Smooth muscle cell (in vitro differentiated cells): Measurements from ENCODE around the gene TOB1. TPM values are rescaled to one million over a fixed set of nuclear protein-coding genes. Genes with fewer than 3 reads are reported as not detected.

Source experiments
- DNase-seq: peaks from one replicate; lab custom pipeline; 2025; ENCODE audit not compliant: unreplicated experiment; lab: John Stamatoyannopoulos, UW
- H2AFZ ChIP-seq: fragments of 200-600 bp; sonication (generic); 2 replicates; pipeline ENCODE4 v1.6.0; 2016; ENCODE audit warnings: antibody characterized with exemption, low read depth, mild to moderate bottlenecking
- H3F3A ChIP-seq: fragments of 200-600 bp; sonication (generic); 2 replicates; pipeline ENCODE4 v1.6.0; 2017; ENCODE audit warnings: antibody characterized with exemption, low read depth
- H3K27ac ChIP-seq: fragments of 200-600 bp; sonication (generic); 2 replicates; pipeline ENCODE4 v1.5.1; 2016; ENCODE audit warnings: low read depth, mild to moderate bottlenecking
- H3K27me3 ChIP-seq: fragments of 200-600 bp; sonication (generic); 2 replicates; pipeline ENCODE4 v1.6.1; 2016; ENCODE audit warnings: low read depth, mild to moderate bottlenecking
- H3K36me3 ChIP-seq: fragments of 200-600 bp; sonication (generic); 2 replicates; pipeline ENCODE4 v1.5.1; 2016; ENCODE audit warnings: low read depth
- H3K4me1 ChIP-seq: fragments of 200-600 bp; sonication (generic); 2 replicates; pipeline ENCODE4 v1.5.1; 2016; ENCODE audit warnings: low read depth
- H3K4me2 ChIP-seq: fragments of 200-600 bp; sonication (generic); 2 replicates; pipeline ENCODE4 v1.6.0; 2016; ENCODE audit warnings: mild to moderate bottlenecking
- H3K4me3 ChIP-seq: fragments of 200-600 bp; sonication (generic); 2 replicates; pipeline ENCODE4 v1.5.1; 2016; ENCODE audit warnings: mild to moderate bottlenecking
- H3K79me2 ChIP-seq: fragments of 200-600 bp; sonication (generic); 2 replicates; pipeline ENCODE4 v1.6.0; 2016; ENCODE audit warnings: low read depth, mild to moderate bottlenecking
- H3K9ac ChIP-seq: fragments of 200-600 bp; sonication (generic); 2 replicates; pipeline ENCODE4 v1.6.0; 2016; ENCODE audit warnings: low read depth
- H3K9me3 ChIP-seq: fragments of 200-600 bp; sonication (generic); replicated peaks from 2 replicates; pipeline ENCODE4 v1.5.1; 2016; ENCODE audit warnings: low read depth
- H4K20me1 ChIP-seq: fragments of 200-600 bp; sonication (generic); 2 replicates; pipeline ENCODE4 v1.6.0; 2016; ENCODE audit warnings: low read depth
- WGBS: methylation state at CpG from one replicate; pipeline ENCODE4 v1.1.7; 2016; ENCODE audit warnings: low lambda C conversion rate; 5-methylcytosine and 5-hydroxymethylcytosine counted together
- polyA plus RNA-seq: library from polyadenylated mRNA; unstranded; fragments of >200 nt; fragmentation: Nextera tagmentation; extraction: Ambion mirVana; gene quantifications from 2 replicates; pipeline ENCODE4 v1.2.1, GENCODE V29; 2016
- total RNA-seq: library from RNA; depleted of rRNA; stranded (reverse); fragments of >200 nt; gene quantifications from 2 replicates; pipeline ENCODE4 v1.2.3, GENCODE V29; 2014
- TF ChIP-seq, protein P1 (sequence below): fragments of 200-600 bp; sonication (generic); IDR thresholded peaks from 2 replicates; pipeline ENCODE4 v1.5.1; 2017; ENCODE audit warnings: borderline replicate concordance, mild to moderate bottlenecking, antibody characterized with exemption; ENCODE audit not compliant: insufficient read depth, poor library complexity, severe bottlenecking

The TOB1 gene
- total and polyA plus RNA-seq, 2 experiments from 2014 or later: 29.3 to 39.8 TPM

GRCh38 chr17:50845240-50846147, 20.7 kb downstream of the TOB1 start:
- peak overlapping the region; percentile 78 for H3K27ac ChIP-seq
- peak overlapping the region; percentile 17 for H3K4me2 ChIP-seq

GRCh38 chr17:50844117-50844700, 21.9 kb downstream of the TOB1 start:
- no peaks in the 10 kb centered on the region for H3K9me3 ChIP-seq
- H2AFZ ChIP-seq: no peak overlapping the region
- H3K79me2 ChIP-seq: no peaks in the 10 kb centered on the region
- H3K9ac ChIP-seq: no peak overlapping the region
- H3K4me2 ChIP-seq: no peak overlapping the region
- WGBS: 84% methylated on average over 14 of the region's 14 CpGs
- H3K27me3 ChIP-seq: no peaks in the 10 kb centered on the region
- TF ChIP-seq, protein P1, sequence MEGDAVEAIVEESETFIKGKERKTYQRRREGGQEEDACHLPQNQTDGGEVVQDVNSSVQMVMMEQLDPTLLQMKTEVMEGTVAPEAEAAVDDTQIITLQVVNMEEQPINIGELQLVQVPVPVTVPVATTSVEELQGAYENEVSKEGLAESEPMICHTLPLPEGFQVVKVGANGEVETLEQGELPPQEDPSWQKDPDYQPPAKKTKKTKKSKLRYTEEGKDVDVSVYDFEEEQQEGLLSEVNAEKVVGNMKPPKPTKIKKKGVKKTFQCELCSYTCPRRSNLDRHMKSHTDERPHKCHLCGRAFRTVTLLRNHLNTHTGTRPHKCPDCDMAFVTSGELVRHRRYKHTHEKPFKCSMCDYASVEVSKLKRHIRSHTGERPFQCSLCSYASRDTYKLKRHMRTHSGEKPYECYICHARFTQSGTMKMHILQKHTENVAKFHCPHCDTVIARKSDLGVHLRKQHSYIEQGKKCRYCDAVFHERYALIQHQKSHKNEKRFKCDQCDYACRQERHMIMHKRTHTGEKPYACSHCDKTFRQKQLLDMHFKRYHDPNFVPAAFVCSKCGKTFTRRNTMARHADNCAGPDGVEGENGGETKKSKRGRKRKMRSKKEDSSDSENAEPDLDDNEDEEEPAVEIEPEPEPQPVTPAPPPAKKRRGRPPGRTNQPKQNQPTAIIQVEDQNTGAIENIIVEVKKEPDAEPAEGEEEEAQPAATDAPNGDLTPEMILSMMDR: no peak
- no peak for DNase-seq
- H3K4me3 ChIP-seq: no peak overlapping the region
- peaks cover 4% of the 10 kb centered on the region for H3K4me1 ChIP-seq
- H3F3A ChIP-seq: no peaks in the 10 kb centered on the region
- H4K20me1 ChIP-seq: no peaks in the 10 kb centered on the region
- no peak overlapping the region for H3K27ac ChIP-seq
- H3K36me3 ChIP-seq: no peaks in the 10 kb centered on the region

More at GRCh38 chr17:50845240-50846147, 20.7 kb downstream of the TOB1 start:
- H3K36me3 ChIP-seq: no peaks in the 10 kb centered on the region
- 83% methylated on average over 12 of the region's 12 CpGs for WGBS
- H3K4me3 ChIP-seq: no peak overlapping the region
- H2AFZ ChIP-seq: peak overlapping the region; percentile 84
- H3K79me2 ChIP-seq: no peaks in the 10 kb centered on the region
- DNase-seq: no peak
- peaks cover 4% of the 10 kb centered on the region for H3K4me1 ChIP-seq
- H3K9me3 ChIP-seq: no peaks in the 10 kb centered on the region
- no peaks in the 10 kb centered on the region for H3K27me3 ChIP-seq
- H4K20me1 ChIP-seq: no peaks in the 10 kb centered on the region
- TF ChIP-seq, protein P1: no peak
- H3K9ac ChIP-seq: peak overlapping the region; percentile 53
- no peaks in the 10 kb centered on the region for H3F3A ChIP-seq

GRCh38 chr17:50843150-50843905, 22.8 kb downstream of the TOB1 start:
- H4K20me1 ChIP-seq: no peaks in the 10 kb centered on the region
- H3K79me2 ChIP-seq: no peaks in the 10 kb centered on the region
- no peak for DNase-seq
- H2AFZ ChIP-seq: no peak overlapping the region
- peaks cover 7% of the 10 kb centered on the region for H3K4me1 ChIP-seq
- 87% methylated on average over 16 of the region's 16 CpGs for WGBS
- TF ChIP-seq, protein P1: no peak
- H3K9me3 ChIP-seq: no peaks in the 10 kb centered on the region
- no peak overlapping the region for H3K27ac ChIP-seq
- H3K36me3 ChIP-seq: no peaks in the 10 kb centered on the region
- no peak overlapping the region for H3K4me3 ChIP-seq
- no peaks in the 10 kb centered on the region for H3F3A ChIP-seq
- H3K4me2 ChIP-seq: no peak overlapping the region
- no peak overlapping the region for H3K9ac ChIP-seq
- no peaks in the 10 kb centered on the region for H3K27me3 ChIP-seq
